A549 (cell line): Measurements from ENCODE around the gene KRTAP5-8. TPM values are rescaled to one million over a fixed set of nuclear protein-coding genes. Genes with fewer than 3 reads are reported as not detected.

Experiments used
- ATAC-seq, 2 experiments: fragments of 200-7000 bp in 1 of 2; fragments of >200 bp in 1 of 2; cut with Nextera tagmentation in 1 of 2; cut with Tn5 transposase in 1 of 2; 3 replicates each; pipeline versions ENCODE4 v1.8.0 to v1.9.1; 2018 to 2020; ENCODE audit warnings: mild to moderate bottlenecking in 1 of 2, moderate library complexity in 1 of 2
- CTCF ChIA-PET: fragments of 300-600 bp; sonication (Branson Sonifier 250); formaldehyde crosslinking; extraction: SDS; loops from one replicate; lab custom pipeline; 2021; ENCODE audit warnings: antibody characterized with exemption, inconsistent platforms; lab: Yijun Ruan, JAX
- POLR2A ChIA-PET: fragments of 350-600 bp; formaldehyde crosslinking; extraction: SDS; loops from one replicate; lab custom pipeline; 2021; ENCODE audit warnings: antibody characterized with exemption, inconsistent platforms; lab: Yijun Ruan, JAX
- DNase-seq, 2 experiments: peaks; one replicate each; pipeline versions ENCODE4 v3.0.0 to v3.0.0-alpha.2; 2011 to 2016; ENCODE audit warnings: low read depth in 1 of 2, low spot score in 1 of 2
- FAIRE-seq: peaks from 2 replicates; lab custom pipeline; 2011; peaks lifted over from hg19 to GRCh38; lab: Jason Lieb, UNC
- H3K27ac ChIP-seq, 2 experiments: fragments of >200 bp; sonication (Bioruptor Twin); formaldehyde crosslinking; 3 replicates each; pipeline ENCODE4 v1.5.1; 2016 to 2017
- H3K4me1 ChIP-seq: fragments of >200 bp; sonication (Bioruptor Twin); formaldehyde crosslinking; 3 replicates; pipeline ENCODE4 v1.6.1; 2016
- H3K4me2 ChIP-seq: fragments of >200 bp; sonication (Bioruptor Twin); formaldehyde crosslinking; 3 replicates; pipeline ENCODE4 v1.6.1; 2016
- H3K4me3 ChIP-seq: fragments of >200 bp; sonication (Bioruptor Twin); formaldehyde crosslinking; 3 replicates; pipeline ENCODE4 v1.5.1; 2016
- H3K9me3 ChIP-seq: fragments of >200 bp; sonication (Bioruptor Twin); formaldehyde crosslinking; 3 replicates; pipeline ENCODE4 v1.6.1; 2016
- BCL3 ChIP-seq: fragments of >200 bp; sonication (Bioruptor Twin); formaldehyde crosslinking; IDR thresholded peaks from 3 replicates; pipeline ENCODE4 v1.6.1; 2016
- CBX2 ChIP-seq: fragments of 200-600 bp; sonication (generic); IDR thresholded peaks from 2 replicates; pipeline ENCODE4 v1.6.1; 2016; ENCODE audit warnings: low read depth, mild to moderate bottlenecking, borderline replicate concordance
- CBX8 ChIP-seq: fragments of 200-600 bp; sonication (generic); IDR thresholded peaks from 2 replicates; pipeline ENCODE4 v1.6.1; 2016
- CTCF ChIP-seq: fragments of >200 bp; sonication (Bioruptor Twin); formaldehyde crosslinking; IDR thresholded peaks from 3 replicates; pipeline ENCODE4 v1.5.1; 2016
- EP300 ChIP-seq, 2 experiments: fragments of >200 bp; sonication (Bioruptor Twin); formaldehyde crosslinking; IDR thresholded peaks; 2 replicates in 1 of 2; 3 replicates in 1 of 2; pipeline ENCODE4 v1.6.1; 2016 to 2017
- FOSB ChIP-seq: fragments of 250-450 bp; sonication (Bioruptor Pico); IDR thresholded peaks from 2 replicates; pipeline ENCODE4 v1.5.0; 2020; ENCODE audit warnings: mild to moderate bottlenecking, moderate library complexity
- FOXS1 ChIP-seq: fragments of 250-450 bp; sonication (Bioruptor Pico); IDR thresholded peaks from 2 replicates; pipeline ENCODE4 v1.5.0; 2020; ENCODE audit warnings: mild to moderate bottlenecking, moderate library complexity
- GATA3 ChIP-seq: IDR thresholded peaks from 2 replicates; pipeline ENCODE4 v1.6.1; 2012; ENCODE audit warnings: borderline replicate concordance
- HES2 ChIP-seq: fragments of >200 bp; sonication (Bioruptor Twin); formaldehyde crosslinking; IDR thresholded peaks from 2 replicates; pipeline ENCODE4 v1.6.1; 2016
- MAX ChIP-seq: IDR thresholded peaks from 2 replicates; pipeline ENCODE4 v1.6.1; 2012
- MYC ChIP-seq: IDR thresholded peaks from 2 replicates; pipeline ENCODE4 v1.6.1; 2012; ENCODE audit warnings: mild to moderate bottlenecking, inconsistent platforms, low read length, improper control_type of control experiment, borderline replicate concordance
- NPAS2 ChIP-seq: fragments of 250-450 bp; sonication (Bioruptor Pico); IDR thresholded peaks from 2 replicates; pipeline ENCODE4 v1.8.0; 2022; ENCODE audit warnings: mild to moderate bottlenecking, moderate library complexity, borderline replicate concordance
- PBX3 ChIP-seq: IDR thresholded peaks from 2 replicates; pipeline ENCODE4 v1.6.1; 2012
- PHF8 ChIP-seq: fragments of 200-600 bp; sonication (generic); IDR thresholded peaks from 2 replicates; pipeline ENCODE4 v1.6.1; 2016; ENCODE audit warnings: low read depth, mild to moderate bottlenecking, antibody characterized with exemption, moderate library complexity, borderline replicate concordance
- POLR2AphosphoS2 ChIP-seq: conservative IDR thresholded peaks from 2 replicates; pipeline ENCODE4 v1.6.1; 2012; ENCODE audit warnings: low read length, improper control_type of control experiment, inconsistent platforms
- RAD21 ChIP-seq, 2 experiments: fragments of >200 bp in 1 of 2; sonication (Bioruptor Twin) in 1 of 2; formaldehyde crosslinking in 1 of 2; IDR thresholded peaks in 1 of 2; conservative IDR thresholded peaks in 1 of 2; 2 replicates in 1 of 2; 3 replicates in 1 of 2; pipeline ENCODE4 v1.6.1; 2012 to 2018; ENCODE audit warnings: inconsistent platforms in 1 of 2
- RARB ChIP-seq: fragments of 250-450 bp; sonication (Bioruptor Pico); IDR thresholded peaks from 2 replicates; pipeline ENCODE4 v1.8.0; 2021; ENCODE audit warnings: mild to moderate bottlenecking, moderate library complexity
- RCOR1 ChIP-seq: fragments of 150-350 bp; IDR thresholded peaks from 2 replicates; pipeline ENCODE4 v1.6.1; 2014; ENCODE audit warnings: antibody characterized with exemption, low read length, low read depth
- SMC3 ChIP-seq: fragments of >200 bp; sonication (Bioruptor Twin); formaldehyde crosslinking; IDR thresholded peaks from 3 replicates; pipeline ENCODE4 v1.6.1; 2018; ENCODE audit warnings: inconsistent platforms
- SREBF2 ChIP-seq: fragments of 450-650 bp; IDR thresholded peaks from 2 replicates; pipeline ENCODE4 v1.6.1; 2014; ENCODE audit warnings: mild to moderate bottlenecking, moderate library complexity
- TFCP2L1 ChIP-seq: fragments of 250-450 bp; sonication (Bioruptor Pico); IDR thresholded peaks from 2 replicates; pipeline ENCODE4 v1.5.0; 2021; ENCODE audit warnings: mild to moderate bottlenecking
- TP53 ChIP-seq: fragments of 250-450 bp; sonication (Bioruptor Pico); IDR thresholded peaks from 2 replicates; pipeline ENCODE4 v1.5.0; 2021; ENCODE audit warnings: mild to moderate bottlenecking, moderate library complexity
- USF2 ChIP-seq: fragments of 450-650 bp; IDR thresholded peaks from 2 replicates; pipeline ENCODE4 v1.6.1; 2014; ENCODE audit warnings: antibody characterized with exemption
- WGBS: methylation state at CpG from one replicate; pipeline ENCODE4 v1.1.6; 2017; ENCODE audit errors: missing lambda C conversion rate; 5-methylcytosine and 5-hydroxymethylcytosine counted together
- polyA plus RNA-seq, 4 experiments: library from polyadenylated mRNA; depleted of rRNA in 3 of 4; stranded (reverse); fragments of >200 nt; fragmentation: RNase III in 1 of 4; extraction: RNeasy Plus Mini Kit Qiagen cat#74134 plus additional on column Dnase treatment in 1 of 4; gene quantifications; 2 replicates in 3 of 4; 3 replicates in 1 of 4; pipeline ENCODE4 v1.2.3, GENCODE V29; 2011 to 2017

KRTAP5-8 gene
- polyA plus RNA-seq, 2 of the 4 experiments (the other 2 are of a cell fraction), result not detected

- CTCF ChIA-PET, result interaction anchor here (0.6 to 1.6 kb wide), 2 partner anchors 32 to 898 kb away, joined by 3 to 4 read pairs; no protein-coding TSS in a partner anchor
- DNase-seq (no peak), ATAC-seq (no peak; a peak in 1 of 6 replicates), FAIRE-seq (no peak)
- Histone ChIP-seq H3K4me1 (no peaks in the 10 kb centered on the region), H3K27ac (no peak within 1 kb of the TSS), H3K4me2 (no peak within 1 kb of the TSS), H3K9me3 (peaks cover 2% of the 10 kb centered on the region; the same call in 1 of the 3 replicates)
- POLR2A ChIA-PET, result no interaction called here
- TF ChIP-seq NPAS2, result no peak
- TF ChIP-seq SMC3, result no peak
- no peak for TF ChIP-seq SREBF2
- TF ChIP-seq RARB (CRISPR knock-in tag), result no peak
- no peak for TF ChIP-seq PBX3
- no peak for TF ChIP-seq FOXS1
- TF ChIP-seq FOSB, result no peak
- no peak for TF ChIP-seq EP300 (IDR thresholded peaks at IDR 0.05)
- no peak for TF ChIP-seq RCOR1
- TF ChIP-seq CTCF, result no peak
- no peak for TF ChIP-seq MAX
- TF ChIP-seq TFCP2L1, result no peak
- TF ChIP-seq MYC, result no peak
- no peak for TF ChIP-seq USF2
- TF ChIP-seq BCL3, result no peak
- TF ChIP-seq, all 56 proteins: peak for 0
- 60% methylated on average over 5 of the region's 5 CpGs for WGBS
- no peak within 1 kb of the TSS for H3K4me3 ChIP-seq
These were observed 10.3 kb downstream of the KRTAP5-8 start, which contains the start of gene KRTAP5-9 for GRCh38 chr11:71548120-71548519. TSS of gene KRTAP5-9 (plus strand) at chr11:71548420. CDS start at chr11:71548658, 238 bp downstream.

- TF ChIP-seq PHF8 (no peak), POLR2AphosphoS2 (no peak), TP53 (CRISPR knock-in tag) (no peak), MAX (no peak), GATA3 (no peak), HES2 (no peak), CTCF (no peak), CBX2 (no peak), RAD21 (conservative IDR thresholded peaks at IDR 0.05 in 1 of 2, IDR thresholded peaks at IDR 0.05 in 1 of 2) (no peak), CBX8 (no peak)
- ChIA-PET POLR2A (no interaction called here), CTCF (interaction anchor here (1.1 to 1.6 kb wide), 2 partner anchors 11 to 32 kb away, joined by 3 to 4 read pairs; no protein-coding TSS in a partner anchor)
- no peaks in the 10 kb centered on the region for H3K4me1 ChIP-seq
- 24% methylated on average over 5 of the region's 5 CpGs for WGBS
- peaks cover 2% of the 10 kb centered on the region; the same call in 1 of the 3 replicates for H3K9me3 ChIP-seq
- ATAC-seq, result no peak; a peak in 1 of 6 replicates
- no peak overlapping the region for H3K4me2 ChIP-seq
- no peak overlapping the region for H3K4me3 ChIP-seq
- no peak for DNase-seq
- no peak for FAIRE-seq
- H3K27ac ChIP-seq, result no peak overlapping the region
These were observed 10.9 kb downstream of the KRTAP5-8 start for GRCh38 chr11:71548716-71549151.
